Caki2 (cell line): Measurements from ENCODE around the gene CHST11. TPM values are rescaled to one million over a fixed set of nuclear protein-coding genes. Genes with fewer than 3 reads are reported as not detected.

Experiments used
- DNase-seq: peaks from one replicate; pipeline ENCODE4 v3.0.0-alpha.2; 2015; ENCODE audit warnings: low read depth
- in situ Hi-C: cut with HindIII; loops from 2 replicates; pipeline ENCODE4 v1.10.0; 2016; ENCODE audit warnings: low sequenced_read_pairs, low pct_unique_long_range_greater_than_20kb, mixed read lengths
- total RNA-seq: library from RNA; depleted of rRNA; stranded (reverse); fragments of >200 nt; shearing (Covaris generic); gene quantifications from 2 replicates; pipeline ENCODE4 v1.2.3, GENCODE V29; 2014; ENCODE audit warnings: low replicate concordance

CHST11 gene
- total RNA-seq, 1 experiment from 2014 or later = 51.3 TPM

DNA sequence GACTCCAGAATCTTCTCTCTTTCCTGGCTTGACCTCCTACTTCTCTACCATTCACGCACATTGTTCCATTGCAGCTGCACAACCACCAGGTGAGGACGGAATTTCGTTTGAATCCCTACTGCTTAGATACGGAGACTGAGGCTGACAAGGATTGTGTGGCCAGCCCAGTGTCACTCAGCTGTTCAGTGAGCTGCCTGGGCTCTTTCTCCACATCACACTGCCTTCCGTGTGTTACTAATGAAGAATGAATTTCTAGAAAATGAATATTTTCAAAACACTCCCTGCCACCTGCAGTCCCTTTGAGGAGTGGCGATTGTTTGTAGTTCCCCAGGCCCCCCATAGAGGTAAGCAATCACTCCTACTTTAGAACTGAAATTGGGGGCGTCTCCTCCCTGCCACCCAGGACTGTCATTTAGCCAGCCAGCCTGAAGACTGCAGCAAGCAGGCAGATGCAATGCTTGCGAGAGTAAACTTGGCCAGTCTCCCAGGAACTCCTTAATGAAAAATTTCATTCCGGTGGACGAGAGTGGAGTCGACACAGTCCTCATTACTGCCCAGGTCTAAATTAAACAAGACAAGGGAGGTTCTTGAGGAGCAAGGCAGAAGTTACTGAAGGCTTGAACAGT is 261.7 kb downstream of the CHST11 start:
- in situ Hi-C loops = no loop called here
- DNase-seq = no peak

DNA sequence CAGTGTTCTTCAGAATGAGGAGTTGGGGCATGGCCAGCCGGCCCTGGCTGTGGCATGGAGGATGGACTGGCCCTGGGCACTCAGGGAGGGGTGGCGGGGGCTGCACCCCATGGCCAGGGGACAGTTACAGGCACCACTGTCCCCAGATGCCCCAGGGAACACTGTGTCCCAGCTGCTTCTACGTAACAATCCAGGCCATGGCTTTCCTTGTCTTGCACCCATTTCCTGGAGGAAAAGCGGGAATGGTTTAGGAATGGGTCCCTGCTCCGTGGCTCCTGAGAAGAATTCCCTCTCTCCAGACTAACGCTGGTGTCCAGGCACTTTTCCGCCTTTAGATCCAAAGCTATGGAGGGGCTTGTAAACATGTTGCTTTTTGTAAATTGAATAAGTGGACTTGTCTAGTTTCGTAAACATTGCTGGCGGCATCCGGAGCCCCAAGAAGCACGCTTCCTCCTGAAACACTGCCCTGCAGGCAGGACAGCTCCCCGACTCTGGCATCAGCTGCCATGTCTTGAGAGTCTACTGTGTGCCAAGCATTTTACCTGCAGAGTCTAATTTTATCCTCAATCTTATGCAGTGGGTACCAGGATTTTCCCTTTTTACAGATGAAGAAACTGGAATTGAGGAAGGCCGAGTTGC is 263.1 kb downstream of the CHST11 start:
- in situ Hi-C loops = no loop called here
- no peak for DNase-seq

DNA sequence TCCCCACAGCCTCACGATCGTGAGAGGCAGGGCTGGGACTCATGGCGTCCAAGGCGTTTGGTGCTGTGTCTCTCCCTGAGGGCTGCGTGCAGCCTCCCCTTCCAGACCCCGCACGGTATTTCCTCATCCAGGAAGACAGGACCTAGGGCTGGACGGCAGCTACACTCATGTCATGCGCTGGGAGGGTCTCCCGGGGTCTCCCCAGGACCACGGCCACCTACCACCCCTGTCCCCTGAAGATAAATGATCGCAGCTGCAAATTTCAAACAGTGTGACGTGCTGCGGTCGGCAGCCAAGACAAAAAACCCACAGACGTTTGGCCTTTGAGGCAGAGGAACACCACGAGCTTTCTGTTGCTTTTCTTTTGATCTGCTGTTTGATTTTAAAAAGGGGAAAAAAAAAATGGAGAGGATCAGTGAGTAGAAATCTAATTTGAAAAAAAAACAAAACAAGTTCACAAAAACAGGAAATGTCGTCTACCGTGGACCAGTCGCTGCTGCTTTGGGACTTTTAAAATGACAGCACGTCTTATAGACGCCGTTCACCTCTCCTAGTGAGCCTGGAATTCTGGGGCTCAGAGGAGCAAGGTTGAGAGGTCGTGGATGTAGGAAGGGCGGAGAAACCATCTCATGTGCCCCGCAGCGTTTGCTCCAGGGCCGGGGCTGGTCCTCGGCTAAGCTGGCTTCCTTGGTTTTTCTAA is 263.7 kb downstream of the CHST11 start:
- in situ Hi-C loops = no loop called here
- no peak for DNase-seq

DNA sequence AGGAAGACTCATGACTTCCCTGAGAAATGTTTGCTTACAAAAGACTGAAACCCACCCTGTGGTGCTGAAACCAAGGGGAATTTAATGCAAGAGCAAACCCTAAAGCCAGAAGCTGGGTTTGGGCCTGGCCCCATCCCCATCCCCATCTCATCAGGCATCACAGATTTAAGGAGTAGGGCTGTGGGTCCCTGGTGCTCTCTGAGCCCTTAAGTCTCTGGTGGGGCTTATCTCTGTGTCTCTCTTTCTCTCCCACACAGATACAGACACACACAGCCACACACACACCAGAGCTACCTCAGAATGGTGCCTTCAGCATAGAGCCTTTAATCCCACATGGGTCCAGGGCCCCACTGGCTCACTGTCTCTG is 264.3 kb downstream of the CHST11 start:
- DNase-seq = no peak
- in situ Hi-C loops = no loop called here

DNA sequence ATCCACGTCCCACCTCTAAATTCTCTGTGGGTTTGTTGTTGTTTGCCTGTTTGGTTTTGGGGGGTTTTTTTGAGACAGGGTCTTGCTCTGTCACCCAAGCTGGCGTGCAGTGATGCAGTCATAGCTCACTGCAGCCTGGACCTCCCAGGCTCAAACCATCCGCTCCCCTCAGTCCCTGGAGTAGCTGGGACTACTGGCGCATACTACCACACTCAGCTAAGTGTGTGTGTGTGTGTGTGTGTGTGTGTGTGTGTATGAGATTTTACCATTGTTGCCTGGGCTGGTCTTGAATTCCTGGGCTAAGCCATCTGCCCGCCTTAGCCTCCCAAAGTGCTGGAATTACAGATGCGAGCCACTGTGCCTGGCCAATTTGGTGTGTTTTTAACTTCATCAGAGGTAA is 265.2 kb downstream of the CHST11 start:
- DNase-seq = no peak
- in situ Hi-C loops = no loop called here

DNA sequence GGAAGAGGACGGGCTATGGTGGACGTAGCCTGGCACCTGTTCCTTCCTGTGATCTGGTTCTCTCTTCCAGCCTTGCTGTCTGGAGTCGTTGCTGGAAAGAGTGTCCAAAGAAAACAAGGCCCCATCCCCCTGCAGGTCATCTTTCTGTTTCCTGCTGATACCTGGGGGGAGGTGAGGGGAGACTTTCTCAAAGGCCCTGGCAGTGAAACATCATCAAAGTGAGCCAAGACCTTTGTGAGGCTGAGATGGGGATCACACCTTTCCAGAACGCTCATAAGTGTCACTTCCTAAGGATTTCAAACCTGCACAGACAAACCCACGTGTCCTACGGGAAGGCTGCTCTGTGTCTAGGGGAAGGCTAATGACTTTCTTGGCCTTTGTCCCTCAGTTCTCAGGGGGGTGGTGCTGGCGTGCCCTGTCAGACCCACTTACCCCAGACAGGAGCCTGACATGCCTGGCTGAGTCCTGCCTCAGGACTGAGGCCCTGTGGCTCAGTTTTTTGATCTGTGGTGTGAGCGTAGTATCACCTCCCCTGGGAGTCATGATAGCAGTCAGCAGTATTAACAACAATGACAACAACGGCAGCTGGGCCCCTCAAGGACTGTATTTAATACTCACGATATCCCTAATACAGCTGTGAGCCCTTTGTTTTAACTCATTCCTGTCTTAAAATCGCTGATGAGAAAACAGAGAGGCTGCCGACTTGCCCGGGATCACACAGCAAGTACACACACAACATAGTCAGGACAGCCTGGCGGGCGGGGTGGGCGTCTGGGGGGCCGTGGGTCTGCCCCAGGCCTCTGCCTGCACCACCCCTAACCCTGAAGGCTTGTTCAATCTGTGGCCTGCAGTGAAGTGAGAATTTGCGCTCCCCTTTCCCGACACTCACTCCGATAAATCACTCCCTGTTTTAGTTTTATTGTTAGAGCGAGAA is 266.1 kb downstream of the CHST11 start:
- no peak for DNase-seq
- in situ Hi-C loops = no loop called here

DNA sequence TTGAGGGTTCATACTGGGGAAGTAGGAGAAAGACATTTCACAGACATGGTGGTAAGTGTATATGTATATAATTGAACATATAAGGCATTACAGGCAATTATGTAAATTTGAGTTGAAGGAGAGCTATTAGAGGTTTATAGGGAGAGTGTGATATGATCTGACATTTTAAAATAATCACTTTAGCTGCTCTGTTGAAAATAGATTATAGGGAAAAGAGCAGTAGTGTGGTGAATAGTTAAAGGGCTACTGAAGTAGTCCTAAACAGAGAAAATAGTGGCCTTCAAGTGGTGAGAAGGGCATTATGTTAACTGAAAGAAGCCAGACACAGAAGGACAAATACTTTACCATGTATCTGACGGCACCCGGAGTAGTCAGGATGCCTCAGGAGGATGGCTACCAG is 267.1 kb downstream of the CHST11 start:
- no peak for DNase-seq
- in situ Hi-C loops = no loop called here

DNA sequence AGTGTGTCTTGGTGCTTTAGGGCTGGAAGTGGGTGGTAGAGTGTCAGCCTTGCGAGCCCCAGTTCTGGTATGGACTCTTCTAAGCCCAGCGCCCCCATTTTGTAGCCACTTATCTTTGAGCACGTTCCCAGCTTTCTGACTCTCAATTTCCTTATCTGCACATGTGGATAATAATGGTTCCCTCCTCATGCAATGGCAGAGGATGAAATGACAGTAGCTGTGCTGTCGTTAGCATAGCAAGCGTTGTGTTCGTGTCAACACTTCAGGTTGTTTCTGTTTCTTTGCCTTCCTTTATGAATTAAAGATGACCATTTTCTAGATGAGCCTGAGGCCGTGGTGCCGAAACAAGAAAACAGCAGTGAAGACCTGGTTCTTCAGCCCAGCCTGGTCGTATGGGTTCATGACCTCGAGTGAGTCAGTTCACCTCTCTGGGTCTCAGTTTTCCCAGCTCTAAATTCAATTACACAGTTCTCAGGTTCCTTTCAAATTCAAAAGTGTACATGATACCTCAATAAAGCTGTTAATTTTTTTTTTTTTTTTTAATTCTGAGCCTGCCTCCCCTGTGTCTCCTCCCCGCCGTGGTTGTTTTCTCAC is 268.3 kb downstream of the CHST11 start:
- no peak for DNase-seq
- in situ Hi-C loops = no loop called here

DNA sequence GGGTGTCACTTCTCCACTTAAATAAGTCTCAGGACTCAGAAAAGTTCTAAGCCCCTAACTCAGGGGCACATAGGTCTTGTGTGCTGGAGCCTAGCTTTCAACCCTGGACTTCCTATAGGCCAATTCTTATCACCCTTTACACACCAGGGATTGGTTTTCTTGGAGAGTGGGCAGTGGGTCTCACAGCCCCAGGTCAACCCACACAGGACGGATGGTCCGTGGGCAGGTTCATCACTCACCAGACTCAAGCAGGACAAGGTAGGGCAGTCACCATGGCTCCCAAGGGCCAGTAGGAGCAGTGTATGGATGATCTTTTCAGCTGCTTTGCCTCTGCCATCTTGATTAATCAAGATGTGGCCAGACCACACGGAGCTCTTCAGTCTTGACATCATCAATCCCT is 268.9 kb downstream of the CHST11 start:
- DNase-seq = no peak
- in situ Hi-C loops = no loop called here

DNA sequence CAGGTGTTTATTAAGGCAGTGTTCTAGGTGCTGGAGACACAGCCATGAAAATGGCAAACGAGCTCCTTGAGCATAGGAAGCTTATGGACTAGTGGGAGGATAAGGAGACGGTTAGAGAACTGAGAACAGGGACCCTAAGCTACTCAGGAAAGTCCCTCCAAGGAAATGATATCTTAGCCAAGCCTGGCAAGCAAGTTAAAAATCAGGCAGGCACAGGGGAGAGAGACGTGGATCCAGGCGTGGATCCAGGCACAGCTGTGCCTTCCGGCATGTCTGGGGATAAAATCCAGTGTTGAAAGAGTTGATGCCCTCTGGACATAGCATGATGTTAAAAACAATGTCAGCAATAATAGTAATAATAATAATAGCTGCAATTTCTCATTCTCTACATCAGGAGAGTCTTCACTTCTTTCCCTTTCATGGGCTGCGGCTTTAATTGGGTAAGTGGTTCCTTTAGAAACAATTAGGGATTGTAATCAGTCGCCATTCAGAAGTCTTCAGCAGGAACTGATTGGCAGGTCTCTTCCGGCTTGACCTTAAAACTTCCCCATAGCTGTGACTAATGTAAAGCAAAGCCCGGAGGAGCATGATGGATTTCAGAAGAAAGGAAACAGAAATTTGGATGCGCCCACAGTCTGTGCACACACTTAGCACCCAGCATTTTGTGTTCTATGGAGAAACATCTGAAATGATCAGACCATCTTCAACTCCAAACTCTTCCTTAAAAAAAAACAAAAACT is 271.1 kb downstream of the CHST11 start:
- no peak for DNase-seq
- in situ Hi-C loops = no loop called here

DNA sequence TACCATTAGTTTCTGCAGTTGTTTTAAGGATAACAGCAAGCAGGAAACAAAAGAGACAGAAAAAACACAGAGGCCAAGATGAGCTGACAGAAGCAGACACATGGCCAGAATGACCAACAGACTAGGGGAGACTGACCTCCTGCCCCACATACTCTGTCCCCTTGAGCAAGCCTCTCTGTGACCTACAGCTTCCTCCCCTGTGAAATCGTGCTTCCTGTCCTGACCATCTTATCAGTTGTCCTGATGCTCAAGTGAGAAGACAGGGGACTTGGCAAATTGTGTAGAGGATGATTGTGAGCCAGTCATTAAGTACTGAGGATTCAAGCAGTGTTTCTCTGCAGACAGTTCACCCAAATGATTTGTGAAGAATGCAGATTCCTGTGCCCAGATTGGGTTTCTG is 272.3 kb downstream of the CHST11 start:
- no peak for DNase-seq
- in situ Hi-C loops = no loop called here

DNA sequence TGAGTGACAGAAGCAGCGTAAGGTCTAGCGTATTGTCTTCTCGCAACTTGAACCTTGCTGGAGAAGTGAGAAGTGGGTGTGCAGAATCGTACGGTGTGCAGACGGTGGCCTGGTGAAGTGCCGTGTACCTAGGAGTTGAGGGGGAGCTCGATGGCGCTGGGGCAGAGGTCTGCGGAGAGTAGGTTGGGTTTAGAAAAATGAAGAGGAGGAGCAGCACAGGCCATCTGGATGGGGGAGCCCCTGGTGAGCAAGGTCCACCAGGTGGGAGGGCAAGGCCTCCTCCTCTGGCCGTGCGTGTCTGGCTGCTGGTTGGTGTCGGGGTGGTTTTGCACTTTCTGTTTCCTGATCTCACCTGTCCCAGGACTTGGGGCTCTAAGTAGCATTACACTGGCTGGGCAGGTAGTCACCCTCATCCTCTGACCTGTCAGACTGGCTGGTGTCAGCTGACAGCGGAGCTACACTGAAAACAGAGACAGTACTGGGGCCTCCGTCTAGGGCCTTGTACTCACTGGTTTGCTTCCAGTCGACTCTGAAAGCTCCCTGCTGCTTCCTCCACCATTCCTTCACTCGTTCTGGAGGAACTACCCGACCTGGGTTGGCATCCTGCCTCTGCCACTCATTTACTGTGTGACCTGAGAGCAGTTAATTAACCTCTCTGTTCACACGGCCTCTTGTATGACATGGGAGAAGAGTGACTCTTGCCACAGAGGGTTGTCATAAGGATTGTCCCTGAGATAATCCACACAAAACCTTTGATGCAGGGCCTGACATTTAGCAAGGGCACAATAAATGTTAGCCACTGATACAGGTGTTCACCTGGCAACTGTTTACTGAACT is 273.1 kb downstream of the CHST11 start:
- no peak for DNase-seq
- in situ Hi-C loops = no loop called here

DNA sequence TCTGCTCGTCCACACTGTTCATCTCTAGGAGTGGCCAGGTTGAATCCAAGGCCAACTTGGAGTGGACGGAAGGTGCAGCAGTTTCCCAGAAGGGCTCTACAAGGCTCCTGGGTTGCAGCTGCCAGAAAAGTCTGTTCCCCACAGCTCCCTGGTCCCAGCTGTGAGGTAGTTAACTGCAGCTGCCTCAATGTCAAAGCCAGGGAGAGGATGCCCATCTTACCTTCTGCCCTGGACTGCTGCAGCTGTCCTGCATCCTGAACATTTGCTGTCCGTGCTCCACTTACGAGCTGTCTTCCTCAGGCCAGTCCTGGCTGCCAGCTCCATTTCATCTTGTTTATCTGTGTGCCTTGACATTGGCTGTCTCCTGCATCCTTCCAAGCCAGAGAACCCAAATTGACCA is 274.0 kb downstream of the CHST11 start:
- in situ Hi-C loops = no loop called here
- no peak for DNase-seq

DNA sequence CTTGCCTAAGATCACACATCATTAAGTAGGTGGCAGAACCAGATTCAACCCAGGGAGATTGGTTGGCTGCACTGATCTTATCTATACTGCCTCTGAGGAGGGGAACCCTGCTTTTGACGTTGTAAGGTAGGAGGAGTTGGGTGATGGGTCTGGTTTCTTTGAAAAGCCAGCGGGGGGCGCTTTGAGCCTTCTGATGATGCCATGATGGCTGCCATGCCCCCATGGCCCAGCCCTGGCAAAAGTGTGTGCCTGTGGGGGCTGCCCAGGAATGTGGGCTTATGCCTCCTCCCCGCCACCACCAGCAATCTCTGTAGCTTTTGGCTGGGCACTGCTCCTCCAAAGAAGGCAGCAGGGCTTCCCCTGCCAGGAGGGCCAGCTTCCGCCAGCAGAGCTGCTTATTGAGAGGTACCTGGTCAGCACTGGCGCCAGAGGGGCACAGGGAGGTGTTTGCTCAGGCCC is 277.0 kb downstream of the CHST11 start:
- DNase-seq = no peak
- in situ Hi-C loops = no loop called here

DNA sequence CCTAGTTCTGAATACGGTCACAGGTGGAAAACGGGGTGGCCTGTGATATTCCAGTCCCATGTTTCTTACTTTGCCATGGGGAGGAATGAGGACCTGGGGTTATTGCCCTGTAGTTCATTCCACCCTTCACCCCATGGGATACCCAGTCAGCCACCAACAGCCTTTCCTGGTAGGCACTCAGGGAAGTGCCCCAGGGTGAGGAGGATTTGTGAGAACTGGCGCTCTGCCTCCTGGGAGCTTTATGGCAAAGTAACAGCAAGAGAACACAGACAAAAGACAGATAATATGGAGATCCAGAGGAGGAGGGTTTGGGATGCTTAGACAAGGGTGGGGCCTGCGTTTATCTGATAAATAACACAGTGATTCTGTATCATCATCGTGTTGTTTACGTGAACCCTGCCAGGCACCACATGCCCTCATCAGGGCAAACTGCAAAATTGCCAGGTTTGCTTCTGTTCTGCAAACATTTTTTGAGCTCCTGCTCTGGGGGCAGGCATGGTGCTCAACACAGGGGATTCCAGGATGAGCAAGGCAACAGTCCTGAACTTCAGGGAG is 277.9 kb downstream of the CHST11 start:
- DNase-seq = no peak
- in situ Hi-C loops = no loop called here

DNA sequence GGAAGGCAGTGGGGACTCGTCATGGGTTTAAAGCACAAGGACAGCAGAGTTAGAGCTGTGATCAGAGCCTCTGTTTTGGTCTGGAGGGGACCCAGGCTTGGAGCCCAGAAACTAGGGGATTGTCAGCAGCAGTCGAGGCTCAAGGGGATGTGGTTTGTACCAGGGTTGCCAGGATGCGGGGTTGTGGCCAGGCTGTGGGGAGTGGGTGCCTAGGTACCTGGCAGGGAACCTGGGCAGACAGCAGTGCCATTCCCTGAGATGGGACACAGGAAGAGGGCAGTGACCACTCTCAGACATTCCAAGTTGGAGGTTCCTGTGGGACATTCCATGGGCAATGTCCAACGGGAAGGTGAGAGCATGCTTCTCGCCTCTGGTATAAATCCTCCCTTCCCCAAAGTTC is 279.1 kb downstream of the CHST11 start:
- no peak for DNase-seq
- in situ Hi-C loops = no loop called here

DNA sequence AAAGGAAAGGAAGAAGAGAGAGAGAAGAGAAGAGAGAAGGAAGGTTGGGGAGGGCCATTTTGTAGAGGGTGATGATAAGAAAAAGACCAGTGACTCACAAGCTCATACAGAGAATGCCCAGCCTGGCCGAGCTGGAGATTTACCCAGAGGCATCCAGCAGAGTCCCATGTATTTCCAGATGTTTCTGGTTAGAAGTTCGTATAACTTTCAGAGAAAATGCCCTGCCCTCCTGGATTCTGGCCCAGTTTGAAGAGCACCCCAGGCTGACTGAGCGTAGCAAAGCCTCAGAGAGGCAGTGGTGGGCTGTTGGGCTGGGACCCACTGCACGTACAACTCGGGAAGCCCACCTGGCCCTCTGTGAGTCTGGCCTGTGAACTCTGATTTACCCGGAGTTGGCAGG is 279.6 kb downstream of the CHST11 start:
- no peak for DNase-seq
- in situ Hi-C loops = no loop called here
